Suppressor macrophage treated with lipopolysaccharide for 1 hour (primary cell): ENCODE measurements around the gene NSD2.

Experiments used
- DNase-seq, 3 donors: peaks; one replicate each; pipeline ENCODE4 v3.0.0-alpha.2; 2020 to 2022

NSD2 gene

DNA sequence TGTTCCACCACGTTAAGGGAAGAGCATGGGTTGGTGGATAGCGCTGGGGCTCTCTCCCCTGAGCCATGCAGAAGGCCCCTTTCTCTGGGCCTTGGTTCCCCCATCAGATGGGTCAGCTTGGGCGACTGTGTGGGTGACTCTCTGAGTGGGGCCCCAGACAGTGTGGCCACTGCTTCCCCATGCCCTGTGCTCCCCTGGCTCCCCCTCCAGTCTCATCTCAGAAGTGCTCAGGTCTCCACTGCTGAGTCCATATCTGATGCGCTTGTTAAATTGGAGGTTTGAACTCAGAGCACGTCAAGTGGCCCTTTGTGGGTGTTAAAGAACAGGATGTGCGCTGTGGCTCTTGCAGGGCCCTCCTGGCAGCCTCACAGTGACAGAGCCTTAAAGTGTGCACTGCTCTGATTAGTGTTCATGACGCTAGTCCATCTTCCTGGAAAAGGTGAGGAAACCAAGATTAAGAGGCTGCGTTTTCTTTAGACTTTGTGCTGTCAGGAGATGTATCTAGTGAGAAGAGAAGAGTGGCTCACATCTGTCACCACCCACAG, 77.8 kb downstream of the NSD2 start:
- no peak for DNase-seq

DNA sequence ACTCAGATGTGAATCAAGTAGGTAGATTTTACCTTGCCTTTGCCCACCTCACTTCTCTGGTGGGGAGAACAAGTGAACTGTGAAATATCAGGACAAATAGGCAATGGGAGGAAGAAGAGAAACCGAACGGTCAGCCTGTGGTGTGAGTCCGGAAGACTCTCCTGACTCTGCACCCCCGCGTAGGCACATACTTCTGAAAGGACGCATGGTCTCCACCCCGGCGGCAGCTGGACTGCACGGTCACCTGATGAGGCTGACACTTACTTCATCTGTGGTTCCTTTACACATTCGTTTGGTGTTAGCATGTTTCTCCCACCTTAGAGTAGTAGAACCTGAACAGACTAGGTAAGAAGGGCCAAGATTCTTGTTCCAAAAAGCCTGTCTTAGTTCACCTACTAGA, 79.2 kb downstream of the NSD2 start:
- no peak for DNase-seq

DNA sequence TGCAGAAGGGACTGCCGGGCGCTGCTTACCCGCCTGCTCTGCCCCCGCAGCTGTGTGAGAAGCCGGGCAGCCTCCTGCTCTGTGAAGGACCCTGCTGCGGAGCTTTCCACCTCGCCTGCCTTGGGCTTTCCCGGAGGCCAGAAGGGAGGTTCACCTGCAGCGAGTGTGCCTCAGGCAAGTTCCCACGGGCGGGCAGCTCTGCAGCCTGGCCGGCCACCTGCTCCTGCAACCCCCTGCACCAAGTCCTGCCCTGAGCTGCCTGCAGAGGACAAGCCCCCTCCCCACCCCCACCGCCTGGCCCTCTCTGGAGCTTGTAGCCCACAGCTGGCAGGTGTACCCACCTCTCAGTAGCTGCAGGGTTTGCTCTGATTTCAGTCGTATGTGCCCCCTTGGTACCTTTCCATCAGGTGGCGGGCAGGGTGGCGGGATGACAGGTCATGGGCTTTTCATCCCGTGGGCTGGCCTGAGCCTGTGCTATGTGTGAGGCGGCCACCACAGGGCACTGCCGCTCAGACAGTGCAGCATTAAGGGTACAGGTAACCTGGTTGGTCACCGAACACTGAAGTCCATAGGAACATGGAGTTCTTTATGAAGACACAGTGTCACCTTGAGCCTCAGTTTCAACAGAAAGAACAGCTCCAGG, 81.0 kb downstream of the NSD2 start:
- no peak for DNase-seq

DNA sequence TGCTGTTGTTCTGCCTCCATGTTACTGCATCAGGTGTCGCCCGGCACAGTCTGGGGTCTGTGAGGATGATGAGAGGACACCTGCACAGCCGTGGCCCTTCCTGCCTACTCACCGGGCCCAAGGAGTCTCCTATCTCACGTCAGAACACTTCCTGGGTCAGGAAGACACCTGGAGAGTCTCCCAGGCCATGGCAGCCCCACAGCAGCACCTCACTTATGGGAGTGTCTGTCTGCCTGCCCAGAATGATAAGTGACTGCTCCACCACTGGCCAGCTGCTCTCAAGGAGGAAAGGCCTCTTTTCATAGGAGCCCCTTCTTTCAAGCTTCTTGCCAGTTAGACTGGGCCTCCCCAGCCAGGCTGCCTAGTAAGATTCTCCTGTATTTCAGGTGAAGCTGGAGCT, 81.5 kb downstream of the NSD2 start:
- DNase-seq = no peak

DNA sequence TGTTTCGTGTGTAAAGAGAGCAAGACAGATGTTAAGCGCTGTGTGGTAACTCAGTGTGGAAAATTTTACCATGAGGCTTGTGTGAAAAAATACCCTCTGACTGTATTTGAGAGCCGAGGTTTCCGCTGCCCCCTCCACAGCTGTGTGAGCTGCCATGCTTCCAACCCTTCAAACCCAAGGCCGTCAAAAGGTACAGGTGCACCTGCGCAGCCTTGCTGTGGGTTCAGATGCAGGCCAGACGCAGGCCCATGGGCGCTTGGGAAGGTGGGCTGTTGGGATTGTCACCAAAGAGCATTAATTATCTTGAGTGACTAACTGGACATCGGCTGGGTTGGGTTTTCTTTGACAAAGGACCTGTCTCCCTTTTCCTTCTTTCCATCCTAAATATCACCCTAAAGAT, 82.1 kb downstream of the NSD2 start:
- DNase-seq = no peak

DNA sequence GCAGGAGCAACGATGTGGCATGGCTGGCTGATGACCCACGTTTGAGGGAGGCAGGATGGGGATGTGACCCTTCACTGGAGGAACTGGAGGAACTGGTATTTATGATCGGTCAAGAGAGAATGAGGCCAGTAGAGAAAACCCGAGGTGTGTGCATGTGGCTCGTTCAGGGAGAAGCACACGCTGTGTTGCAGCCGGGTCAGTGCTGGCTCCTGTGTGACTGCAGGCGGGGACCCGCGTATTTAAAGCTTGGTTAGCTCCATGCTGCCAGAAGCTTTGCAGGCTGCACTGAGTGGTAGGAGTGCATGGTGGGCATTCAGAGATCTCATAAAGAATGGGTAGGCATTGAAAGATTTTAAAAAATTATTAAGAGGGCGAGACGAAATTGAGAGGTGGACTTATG, 85.4 kb downstream of the NSD2 start:
- DNase-seq = no peak

DNA sequence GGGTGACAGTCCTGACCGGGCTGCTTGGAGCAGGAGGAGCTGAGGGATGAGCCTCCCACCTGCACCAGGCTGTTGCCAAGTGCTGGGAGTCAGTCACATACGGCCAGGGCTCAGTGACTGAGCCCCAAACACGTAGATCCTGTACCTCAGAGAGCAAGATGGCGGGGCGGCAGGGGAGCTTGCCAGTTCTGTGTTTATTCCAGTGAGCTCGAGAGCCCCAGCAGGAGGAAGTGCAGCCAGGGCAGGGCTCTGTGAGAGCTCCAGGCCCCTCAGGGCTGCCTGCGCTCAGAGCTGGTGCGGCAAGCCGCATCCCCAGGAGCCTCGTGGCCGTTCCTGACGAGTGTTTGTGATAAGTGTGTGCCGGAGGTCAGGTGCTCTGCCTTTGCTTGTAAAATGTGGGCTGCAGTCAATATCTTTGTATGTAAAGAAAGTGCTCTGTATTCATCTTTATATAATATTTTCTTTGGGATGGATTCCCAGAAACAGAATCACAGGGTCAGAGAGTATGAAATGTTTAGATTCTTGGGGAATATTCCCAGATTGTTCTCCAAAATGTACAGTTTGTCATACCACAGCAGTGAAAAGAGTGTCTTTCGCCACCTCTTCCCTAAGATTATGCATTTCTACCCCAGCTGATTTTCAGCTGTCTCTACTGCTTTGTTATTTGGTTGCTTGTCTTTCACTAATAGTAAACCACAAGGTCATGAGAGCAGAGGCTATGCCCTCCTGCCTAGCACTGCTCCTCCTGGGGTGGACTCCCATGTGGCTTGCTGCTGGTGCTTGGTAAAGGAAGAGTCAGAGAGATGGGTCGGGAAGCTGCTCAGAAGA, 87.3 kb downstream of the NSD2 start:
- no peak for DNase-seq

DNA sequence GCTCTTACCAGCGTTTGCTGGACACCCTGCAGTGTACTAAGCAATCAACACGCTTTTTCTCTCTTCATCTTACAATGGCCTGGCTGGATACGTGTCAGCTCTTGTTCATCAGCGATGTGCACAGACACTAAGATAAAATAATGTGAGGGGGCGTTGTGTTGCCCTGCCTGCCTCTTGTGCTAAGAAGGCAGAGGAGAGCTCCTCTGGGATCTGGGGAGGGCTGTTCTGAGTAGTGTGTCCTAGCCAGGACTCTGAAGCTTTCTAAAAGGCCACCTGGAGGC, 87.9 kb downstream of the NSD2 start:
- DNase-seq = no peak

DNA sequence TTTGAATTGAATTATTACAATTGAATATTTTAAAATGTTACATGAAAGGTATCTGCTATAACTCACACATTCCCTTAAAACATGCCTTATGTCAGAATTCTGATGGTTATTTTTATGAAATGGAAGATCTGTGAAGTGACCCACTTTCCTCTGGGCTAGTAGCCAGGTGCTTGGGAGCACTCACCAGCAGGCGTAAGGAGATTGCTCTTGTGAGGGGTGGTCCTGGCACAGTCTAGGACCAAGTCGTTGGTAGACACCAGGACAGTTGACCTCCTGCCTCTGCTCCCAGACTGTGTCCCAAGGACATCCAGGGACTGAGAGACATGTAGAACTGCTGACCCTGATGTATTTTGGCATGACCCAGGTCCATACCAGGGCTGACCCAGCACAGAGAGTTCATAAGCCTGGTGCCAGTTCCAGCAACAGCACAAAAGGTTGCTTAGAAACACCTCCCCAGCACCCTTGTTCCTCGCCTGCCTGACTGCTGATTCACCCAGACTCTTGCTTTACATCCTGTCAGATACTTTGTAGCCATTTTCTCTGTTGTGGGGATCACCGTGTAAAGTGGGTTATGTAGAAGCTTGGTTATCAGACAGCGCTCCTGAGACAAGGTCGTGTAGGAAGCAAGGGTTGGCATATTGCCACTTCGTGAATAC, 89.1 kb downstream of the NSD2 start:
- DNase-seq = no peak

DNA sequence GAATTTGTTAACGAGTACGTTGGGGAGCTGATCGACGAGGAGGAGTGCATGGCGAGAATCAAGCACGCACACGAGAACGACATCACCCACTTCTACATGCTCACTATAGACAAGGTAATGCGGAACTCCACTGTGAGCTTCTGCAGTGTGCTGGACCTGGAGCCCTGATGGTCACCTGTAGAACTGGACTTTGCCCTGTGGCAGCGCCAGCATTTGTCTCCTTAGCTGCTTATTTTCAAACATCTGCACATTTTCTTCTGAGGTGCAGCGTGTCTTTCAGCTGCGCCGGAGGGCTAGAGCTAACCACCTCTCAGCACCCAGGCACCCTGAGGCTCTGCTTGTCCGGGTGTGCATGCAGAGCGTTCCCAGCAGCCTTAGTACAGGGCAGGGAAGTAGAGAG, 89.8 kb downstream of the NSD2 start:
- DNase-seq = no peak

DNA sequence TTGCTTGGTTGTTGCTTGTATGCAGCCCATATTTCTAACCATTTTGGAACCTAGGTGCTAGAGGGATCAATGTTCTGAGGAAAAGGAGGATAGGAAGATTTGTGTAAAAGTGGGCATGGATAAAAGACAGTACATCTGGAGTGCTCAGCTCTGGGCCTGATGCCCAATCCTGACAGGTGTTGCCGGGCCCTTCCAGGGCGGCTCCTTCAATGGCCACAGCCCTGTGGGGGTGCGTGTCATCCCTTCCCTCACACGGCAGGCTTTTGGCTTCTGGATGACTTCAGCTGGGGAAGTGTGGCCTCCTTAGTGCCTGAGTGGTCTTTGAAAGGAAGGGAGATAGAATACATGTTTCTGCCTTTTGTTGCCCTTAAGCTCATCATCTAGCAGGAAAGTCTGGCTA, 90.4 kb downstream of the NSD2 start:
- DNase-seq = no peak

DNA sequence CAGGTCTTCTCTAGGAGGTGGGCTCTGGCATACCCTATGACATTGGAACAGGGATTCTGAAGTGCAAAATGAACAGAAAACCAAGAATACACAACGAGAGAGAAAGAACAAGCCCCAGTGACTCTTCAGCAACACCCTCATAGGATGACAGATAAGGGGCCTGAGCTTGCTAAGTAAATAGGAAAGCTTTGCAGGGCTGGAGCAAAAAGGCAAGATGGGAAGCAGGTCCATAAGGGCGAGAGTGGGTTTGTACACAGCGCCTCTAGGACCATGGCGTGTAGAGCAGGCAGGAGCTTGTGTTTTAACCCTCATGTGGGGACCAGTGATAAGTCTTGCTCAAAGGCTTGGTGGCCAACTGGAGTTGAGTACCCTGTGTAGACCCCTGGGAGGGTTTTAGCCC, 91.8 kb downstream of the NSD2 start:
- DNase-seq = no peak

DNA sequence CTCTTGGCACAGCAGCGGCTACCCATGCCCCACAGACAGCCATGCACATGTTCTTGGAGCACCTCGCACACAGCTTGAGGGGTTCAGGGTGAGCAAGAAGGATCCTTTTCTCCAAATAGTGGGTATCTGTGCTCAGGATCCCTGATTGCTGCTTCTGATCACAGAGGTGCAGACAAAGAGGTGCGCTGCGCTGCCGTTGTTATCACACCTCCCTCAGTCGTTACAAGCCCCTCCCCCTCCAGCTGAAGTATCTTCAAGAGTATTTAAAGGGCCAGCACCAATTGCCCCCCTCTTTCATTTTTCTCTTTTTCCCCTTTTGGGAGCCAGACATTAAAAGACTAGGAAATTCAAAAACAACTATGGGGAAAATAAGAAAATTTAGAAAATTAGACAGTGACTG, 93.2 kb downstream of the NSD2 start:
- DNase-seq = no peak

DNA sequence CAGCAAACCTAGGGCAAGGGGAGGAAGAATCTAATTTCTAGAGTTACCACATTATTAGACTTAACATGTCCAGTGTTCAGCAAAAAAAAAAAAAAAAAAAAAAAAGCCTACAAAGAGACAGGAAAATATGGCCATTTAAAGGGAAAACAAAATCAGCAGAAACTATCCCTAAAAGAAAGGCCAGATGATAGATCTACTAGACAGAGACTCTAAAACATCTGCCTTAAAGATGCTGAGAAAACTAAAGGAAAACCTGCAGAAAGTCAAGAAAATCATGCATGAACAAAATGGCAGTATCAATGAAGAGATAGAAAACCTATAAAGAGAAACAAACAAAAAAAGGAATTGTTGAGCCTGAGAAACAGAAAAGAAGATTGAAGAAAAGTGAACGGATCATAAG, 93.8 kb downstream of the NSD2 start:
- DNase-seq = no peak

DNA sequence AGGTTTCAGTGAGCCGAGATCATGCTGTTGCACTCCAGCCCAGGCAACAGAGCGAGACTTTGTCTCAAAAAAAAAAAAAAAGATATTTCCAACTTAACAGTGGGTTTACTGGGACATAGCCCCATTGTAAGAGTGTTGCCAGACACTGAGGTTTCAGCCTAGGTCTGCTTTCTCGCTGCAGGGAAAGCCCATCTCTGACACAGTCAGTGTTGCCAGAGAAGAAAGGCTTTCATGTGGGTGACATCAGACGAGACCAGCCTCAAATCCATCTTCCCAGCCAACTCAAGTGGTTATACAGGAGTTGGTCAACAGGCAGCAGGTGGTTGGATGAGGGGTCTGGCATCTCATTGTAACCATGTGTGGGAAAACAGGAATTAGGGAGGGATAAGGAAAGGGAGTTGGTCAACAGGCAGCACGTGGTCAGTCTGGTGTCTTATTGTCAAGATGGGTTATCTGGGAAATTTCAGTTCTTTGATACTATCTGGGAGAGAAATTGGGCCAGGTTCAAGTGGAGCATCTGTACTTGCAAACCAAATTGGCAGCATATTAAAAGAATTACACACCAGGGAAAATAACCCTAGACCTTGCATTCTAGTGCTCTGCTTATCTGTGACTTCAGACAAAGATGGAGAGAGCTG, 96.4 kb downstream of the NSD2 start:
- no peak for DNase-seq

DNA sequence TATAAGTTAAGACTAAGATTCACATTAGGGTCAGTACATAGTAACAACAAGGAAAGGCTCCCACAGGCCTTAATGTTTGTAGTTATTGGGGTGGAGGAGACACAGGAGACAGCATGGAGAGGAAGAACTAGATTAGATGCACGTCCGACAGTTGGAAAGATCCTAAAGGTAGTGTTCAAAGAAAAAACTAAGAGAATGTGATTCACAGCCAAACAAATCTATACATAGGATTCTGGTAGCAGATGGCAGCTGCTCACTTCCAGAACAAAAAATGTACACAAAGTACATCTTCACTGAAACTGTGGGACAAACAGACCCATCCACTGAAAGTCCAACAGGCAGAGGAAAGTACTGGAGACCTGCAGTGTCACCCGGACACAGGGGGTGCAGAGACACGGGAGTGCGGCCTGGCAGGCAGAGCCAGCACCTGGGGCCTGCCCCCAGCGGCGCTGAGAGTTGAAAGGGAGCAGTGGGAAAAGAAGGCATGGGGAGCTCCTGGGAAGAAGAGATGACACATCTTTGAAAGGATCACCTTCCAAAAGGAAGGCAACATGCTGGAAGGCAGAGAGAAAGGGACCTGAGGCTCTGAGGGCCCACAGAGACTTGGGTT, 97.6 kb downstream of the NSD2 start:
- DNase-seq = no peak

DNA sequence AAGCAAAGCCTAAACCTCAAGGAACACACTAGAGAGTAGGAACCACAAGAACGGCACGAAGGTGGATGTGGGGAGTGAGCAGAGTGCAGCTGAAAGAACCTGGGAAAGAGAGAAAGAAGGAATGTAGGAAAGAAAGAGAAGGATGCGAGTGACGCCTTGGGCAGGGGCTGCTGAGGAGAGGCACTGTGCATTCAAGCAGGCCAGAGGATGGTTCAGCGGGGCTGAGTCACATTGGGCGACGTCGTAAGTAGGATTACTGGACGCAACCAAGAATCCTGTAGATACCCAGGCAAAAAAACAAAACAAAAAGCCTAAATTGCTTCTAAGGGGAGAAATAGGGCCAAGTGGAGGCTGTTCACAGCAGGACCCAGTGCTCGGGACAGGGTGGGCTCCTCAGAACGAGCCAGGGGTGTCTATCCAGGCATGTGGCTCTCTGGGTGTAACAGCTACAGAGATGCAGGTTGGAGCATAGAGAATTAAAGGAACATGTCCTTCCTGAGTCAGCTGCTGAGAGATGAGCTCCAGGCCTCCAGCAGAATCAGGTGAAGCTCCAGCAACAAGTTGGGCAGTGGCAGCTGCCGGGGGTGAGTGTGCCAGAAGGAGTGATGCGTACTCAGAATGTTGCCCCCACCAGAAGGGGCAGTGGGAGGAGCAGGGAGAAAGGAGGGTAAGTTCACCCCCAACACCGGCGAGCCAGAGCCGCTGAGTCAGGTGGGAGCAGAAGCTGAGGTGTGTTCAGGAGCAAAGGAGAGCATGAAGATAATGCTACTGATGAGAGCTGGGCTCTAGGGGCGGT, 98.9 kb downstream of the NSD2 start:
- DNase-seq = no peak

DNA sequence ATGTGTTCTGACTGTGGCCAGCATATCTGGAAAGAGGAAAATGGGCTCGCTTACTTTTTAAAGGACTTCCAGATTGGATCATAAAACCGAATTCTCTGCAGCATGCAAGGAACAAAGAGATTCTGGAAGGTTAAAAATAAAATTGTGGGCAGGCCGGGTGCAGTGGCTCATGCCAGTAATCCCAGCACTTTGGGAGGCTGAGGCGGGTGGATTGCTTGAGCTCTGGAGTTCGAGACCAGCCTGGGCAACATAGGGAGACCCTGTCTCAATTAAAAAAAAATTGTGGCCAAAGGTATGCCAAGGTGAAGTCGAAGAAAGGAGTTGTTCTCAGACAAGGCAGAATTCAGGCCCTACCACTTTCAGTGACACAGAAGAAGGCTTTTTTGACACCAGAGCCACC, 99.7 kb downstream of the NSD2 start:
- no peak for DNase-seq

DNA sequence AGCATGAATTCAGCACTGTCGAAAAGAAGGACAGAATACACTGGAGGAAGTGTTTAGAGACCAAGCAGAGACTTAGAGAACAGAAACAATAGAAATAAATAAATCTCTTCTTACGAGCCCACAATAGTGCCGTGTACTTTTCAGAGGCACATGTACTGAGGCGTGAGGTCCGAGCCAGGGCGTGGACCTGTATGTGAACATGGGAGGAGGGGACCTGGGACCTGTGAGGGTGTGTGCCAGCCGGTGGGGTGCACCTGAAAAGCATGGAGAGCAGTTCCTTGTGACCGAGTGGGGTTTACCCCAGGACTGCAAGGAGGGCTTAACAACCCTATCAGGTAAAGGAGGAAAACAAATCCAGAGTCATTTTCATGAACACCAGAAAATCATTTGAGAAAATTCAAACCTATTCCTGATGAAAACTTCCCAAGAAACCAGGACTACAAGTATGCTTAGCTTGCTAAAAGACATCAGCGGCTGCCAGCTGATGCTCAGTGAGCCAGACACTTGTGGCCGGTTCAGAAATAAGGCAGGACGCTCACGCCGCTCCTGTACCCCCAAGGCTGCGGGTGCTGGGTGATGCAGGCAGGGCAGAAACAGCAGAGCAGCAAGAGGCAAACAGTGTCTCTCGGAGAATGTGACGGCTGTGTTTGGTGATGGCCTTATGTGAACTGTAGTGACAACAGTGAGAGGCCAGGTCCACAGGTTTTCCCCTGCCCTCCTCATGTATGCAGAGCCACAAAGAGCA, 100.4 kb downstream of the NSD2 start:
- DNase-seq = no peak

DNA sequence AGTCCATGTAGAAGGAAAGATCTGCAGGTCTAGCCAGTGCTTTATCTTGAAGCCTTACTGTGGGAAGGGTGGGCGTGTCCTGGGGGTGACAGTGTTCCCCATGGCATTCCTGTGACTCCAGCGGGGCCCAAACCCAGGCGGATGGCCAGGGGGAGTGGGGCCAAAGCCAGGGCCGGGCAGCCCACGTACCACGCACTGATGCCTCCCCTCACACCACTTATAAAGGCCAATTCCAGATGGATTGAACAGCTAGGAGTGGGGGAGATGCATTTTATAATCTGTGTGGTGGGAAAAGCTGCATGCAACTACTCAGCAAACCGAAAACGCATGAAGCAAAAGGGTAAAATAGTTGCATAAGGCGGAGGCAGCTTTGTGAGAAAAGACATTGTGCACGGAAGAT, 101.2 kb downstream of the NSD2 start:
- DNase-seq = no peak

DNA sequence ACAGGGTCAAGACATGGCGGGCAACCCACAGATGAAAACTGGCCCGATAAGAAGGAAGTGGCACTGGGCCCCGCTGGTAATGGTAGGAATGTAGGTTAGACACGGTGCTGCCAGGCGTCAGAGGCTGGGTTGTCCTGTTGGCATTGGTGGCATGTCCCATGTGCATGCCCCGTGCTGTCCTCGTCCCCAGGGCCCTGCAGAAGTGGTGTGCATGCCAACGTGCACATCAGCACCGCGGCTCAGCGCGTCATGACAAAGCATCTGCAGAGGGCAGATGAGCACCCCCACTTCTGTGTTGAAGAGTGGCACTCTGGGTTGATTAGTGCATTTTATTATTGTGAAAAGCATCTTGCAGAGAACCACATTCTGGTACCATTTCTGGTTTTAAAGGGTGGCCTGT, 102.0 kb downstream of the NSD2 start:
- no peak for DNase-seq

DNA sequence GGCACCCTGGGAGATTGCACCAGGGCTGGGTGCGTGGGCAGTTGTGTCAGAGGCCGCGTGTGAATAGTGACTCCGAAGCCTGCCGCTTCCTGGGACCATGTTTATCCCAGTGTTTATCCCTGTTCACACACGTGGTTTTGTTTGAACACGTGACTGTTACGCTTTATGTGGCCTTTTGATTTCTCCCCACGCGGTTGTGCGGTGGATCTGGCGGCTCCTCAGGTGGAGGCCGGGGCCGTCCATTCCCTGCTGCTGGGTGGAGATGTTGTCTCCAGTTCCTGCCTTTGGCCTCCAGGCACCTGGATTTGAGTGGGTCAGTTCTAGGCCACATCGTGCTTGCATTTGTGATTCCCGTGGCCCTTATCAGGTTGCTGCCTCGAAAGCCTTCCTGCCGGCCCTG, 102.5 kb downstream of the NSD2 start:
- DNase-seq = no peak
